Smooth muscle cell (in vitro differentiated cells): ENCODE data around the gene GPR139. TPM values are rescaled to one million over a fixed set of nuclear protein-coding genes. Genes with fewer than 3 reads are reported as not detected.

ENCODE experiments used
- DNase-seq: peaks from one replicate; lab custom pipeline; 2025; ENCODE audit not compliant: unreplicated experiment; lab: John Stamatoyannopoulos, UW
- H2AFZ ChIP-seq: fragments of 200-600 bp; sonication (generic); 2 replicates; pipeline ENCODE4 v1.6.0; 2016; ENCODE audit warnings: antibody characterized with exemption, low read depth, mild to moderate bottlenecking
- H3F3A ChIP-seq: fragments of 200-600 bp; sonication (generic); 2 replicates; pipeline ENCODE4 v1.6.0; 2017; ENCODE audit warnings: antibody characterized with exemption, low read depth
- H3K27ac ChIP-seq: fragments of 200-600 bp; sonication (generic); 2 replicates; pipeline ENCODE4 v1.5.1; 2016; ENCODE audit warnings: low read depth, mild to moderate bottlenecking
- H3K27me3 ChIP-seq: fragments of 200-600 bp; sonication (generic); 2 replicates; pipeline ENCODE4 v1.6.1; 2016; ENCODE audit warnings: low read depth, mild to moderate bottlenecking
- H3K36me3 ChIP-seq: fragments of 200-600 bp; sonication (generic); 2 replicates; pipeline ENCODE4 v1.5.1; 2016; ENCODE audit warnings: low read depth
- H3K4me1 ChIP-seq: fragments of 200-600 bp; sonication (generic); 2 replicates; pipeline ENCODE4 v1.5.1; 2016; ENCODE audit warnings: low read depth
- H3K4me2 ChIP-seq: fragments of 200-600 bp; sonication (generic); 2 replicates; pipeline ENCODE4 v1.6.0; 2016; ENCODE audit warnings: mild to moderate bottlenecking
- H3K4me3 ChIP-seq: fragments of 200-600 bp; sonication (generic); 2 replicates; pipeline ENCODE4 v1.5.1; 2016; ENCODE audit warnings: mild to moderate bottlenecking
- H3K79me2 ChIP-seq: fragments of 200-600 bp; sonication (generic); 2 replicates; pipeline ENCODE4 v1.6.0; 2016; ENCODE audit warnings: low read depth, mild to moderate bottlenecking
- H3K9ac ChIP-seq: fragments of 200-600 bp; sonication (generic); 2 replicates; pipeline ENCODE4 v1.6.0; 2016; ENCODE audit warnings: low read depth
- H3K9me3 ChIP-seq: fragments of 200-600 bp; sonication (generic); replicated peaks from 2 replicates; pipeline ENCODE4 v1.5.1; 2016; ENCODE audit warnings: low read depth
- H4K20me1 ChIP-seq: fragments of 200-600 bp; sonication (generic); 2 replicates; pipeline ENCODE4 v1.6.0; 2016; ENCODE audit warnings: low read depth
- CTCF ChIP-seq: fragments of 200-600 bp; sonication (generic); IDR thresholded peaks from 2 replicates; pipeline ENCODE4 v1.5.1; 2017; ENCODE audit warnings: borderline replicate concordance, mild to moderate bottlenecking, antibody characterized with exemption; ENCODE audit not compliant: insufficient read depth, poor library complexity, severe bottlenecking
- WGBS: methylation state at CpG from one replicate; pipeline ENCODE4 v1.1.7; 2016; ENCODE audit warnings: low lambda C conversion rate; 5-methylcytosine and 5-hydroxymethylcytosine counted together
- polyA plus RNA-seq: library from polyadenylated mRNA; unstranded; fragments of >200 nt; fragmentation: Nextera tagmentation; extraction: Ambion mirVana; gene quantifications from 2 replicates; pipeline ENCODE4 v1.2.1, GENCODE V29; 2016
- total RNA-seq: library from RNA; depleted of rRNA; stranded (reverse); fragments of >200 nt; gene quantifications from 2 replicates; pipeline ENCODE4 v1.2.3, GENCODE V29; 2014

Gene GPR139
- total and polyA plus RNA-seq, 2 experiments from 2014 or later: not detected

- H3F3A ChIP-seq: no peaks in the 10 kb centered on the region
- no peak overlapping the region for H2AFZ ChIP-seq
- H3K27ac ChIP-seq: no peak overlapping the region
- peaks cover 3% of the 10 kb centered on the region for H3K27me3 ChIP-seq
- no peak overlapping the region for H3K4me2 ChIP-seq
- no peak for DNase-seq
- no peaks in the 10 kb centered on the region for H3K4me1 ChIP-seq
- no peaks in the 10 kb centered on the region for H4K20me1 ChIP-seq
- no peak for TF ChIP-seq CTCF
- H3K9ac ChIP-seq: no peak overlapping the region
- no peaks in the 10 kb centered on the region for H3K79me2 ChIP-seq
- H3K4me3 ChIP-seq: no peak overlapping the region
- 63% methylated on average over 2 of the region's 2 CpGs for WGBS
- H3K9me3 ChIP-seq: no peaks in the 10 kb centered on the region
- no peaks in the 10 kb centered on the region for H3K36me3 ChIP-seq
These were observed 28.3 kb upstream of the GPR139 start for GRCh38 chr16:20102021-20102420.

GRCh38 chr16:20099375-20099774, 25.7 kb upstream of the GPR139 start:
- Histone ChIP-seq H3K4me2 (no peak overlapping the region), H3K4me3 (no peak overlapping the region), H3K27ac (no peak overlapping the region), H2AFZ (no peak overlapping the region), H4K20me1 (no peaks in the 10 kb centered on the region), H3K9me3 (no peaks in the 10 kb centered on the region), H3K9ac (no peak overlapping the region), H3K36me3 (no peaks in the 10 kb centered on the region), H3K79me2 (no peaks in the 10 kb centered on the region), H3K4me1 (no peaks in the 10 kb centered on the region), H3F3A (no peaks in the 10 kb centered on the region), H3K27me3 (peaks cover 7% of the 10 kb centered on the region)
- WGBS: 74% methylated on average over 4 of the region's 4 CpGs
- no peak for TF ChIP-seq CTCF
- DNase-seq: no peak

GRCh38 chr16:20094157-20094556, 20.5 kb upstream of the GPR139 start:
- Histone ChIP-seq H3K4me3 (no peak overlapping the region), H3K9ac (no peak overlapping the region), H3K4me2 (no peak overlapping the region), H3K4me1 (no peaks in the 10 kb centered on the region), H3K36me3 (no peaks in the 10 kb centered on the region), H3K27ac (no peak overlapping the region), H3K9me3 (no peaks in the 10 kb centered on the region), H3F3A (no peaks in the 10 kb centered on the region), H4K20me1 (no peaks in the 10 kb centered on the region), H3K27me3 (peaks cover 22% of the 10 kb centered on the region), H2AFZ (no peak overlapping the region), H3K79me2 (no peaks in the 10 kb centered on the region)
- no peak for DNase-seq
- WGBS: 70% methylated on average over 3 of the region's 3 CpGs
- TF ChIP-seq CTCF: no peak

- no peak overlapping the region for H3K27ac ChIP-seq
- TF ChIP-seq CTCF: no peak
- H3K36me3 ChIP-seq: no peaks in the 10 kb centered on the region
- WGBS: 71% methylated on average over 3 of the region's 3 CpGs
- H4K20me1 ChIP-seq: no peaks in the 10 kb centered on the region
- H3K4me3 ChIP-seq: no peak overlapping the region
- no peaks in the 10 kb centered on the region for H3K79me2 ChIP-seq
- no peak overlapping the region for H2AFZ ChIP-seq
- DNase-seq: no peak
- no peaks in the 10 kb centered on the region for H3K4me1 ChIP-seq
- H3F3A ChIP-seq: no peaks in the 10 kb centered on the region
- no peak overlapping the region for H3K9ac ChIP-seq
- no peaks in the 10 kb centered on the region for H3K9me3 ChIP-seq
- no peak overlapping the region for H3K4me2 ChIP-seq
- H3K27me3 ChIP-seq: peaks cover 21% of the 10 kb centered on the region
These were observed 15.7 kb upstream of the GPR139 start for GRCh38 chr16:20089246-20089965.
